VCaP (cell line): ENCODE results near the gene RBMS1.

Experiments
- H3K27ac ChIP-seq: fragments of 450-650 bp; 2 replicates; pipeline ENCODE4 v1.5.1; 2017
- TF ChIP-seq, protein P1 (sequence below): fragments of 450-650 bp; conservative IDR thresholded peaks from 2 replicates; pipeline ENCODE4 v1.5.1; 2017; ENCODE audit warnings: mild to moderate bottlenecking, moderate library complexity

The RBMS1 gene

DNA sequence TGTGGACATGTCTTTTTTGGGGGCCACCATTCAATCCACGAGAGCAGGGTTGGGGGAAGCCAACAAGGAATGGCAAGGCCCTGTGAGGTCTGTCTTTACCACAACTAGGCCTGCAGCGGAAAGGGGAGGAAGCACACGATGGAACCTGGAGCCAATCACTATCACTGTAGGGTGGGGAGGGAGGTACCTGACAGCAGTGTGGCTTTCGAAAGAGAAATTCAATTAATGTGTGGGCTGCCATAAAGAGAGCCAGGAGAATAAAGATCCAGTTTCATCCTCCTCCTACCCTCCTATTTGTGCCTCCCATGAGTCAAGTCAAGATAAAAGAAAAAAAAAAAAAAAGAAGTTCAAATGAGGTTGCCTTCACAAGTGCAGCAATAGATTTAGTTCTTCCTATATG lies 18.9 kb upstream of the RBMS1 start:
- no peak overlapping the region for H3K27ac ChIP-seq
- TF ChIP-seq, protein P1, sequence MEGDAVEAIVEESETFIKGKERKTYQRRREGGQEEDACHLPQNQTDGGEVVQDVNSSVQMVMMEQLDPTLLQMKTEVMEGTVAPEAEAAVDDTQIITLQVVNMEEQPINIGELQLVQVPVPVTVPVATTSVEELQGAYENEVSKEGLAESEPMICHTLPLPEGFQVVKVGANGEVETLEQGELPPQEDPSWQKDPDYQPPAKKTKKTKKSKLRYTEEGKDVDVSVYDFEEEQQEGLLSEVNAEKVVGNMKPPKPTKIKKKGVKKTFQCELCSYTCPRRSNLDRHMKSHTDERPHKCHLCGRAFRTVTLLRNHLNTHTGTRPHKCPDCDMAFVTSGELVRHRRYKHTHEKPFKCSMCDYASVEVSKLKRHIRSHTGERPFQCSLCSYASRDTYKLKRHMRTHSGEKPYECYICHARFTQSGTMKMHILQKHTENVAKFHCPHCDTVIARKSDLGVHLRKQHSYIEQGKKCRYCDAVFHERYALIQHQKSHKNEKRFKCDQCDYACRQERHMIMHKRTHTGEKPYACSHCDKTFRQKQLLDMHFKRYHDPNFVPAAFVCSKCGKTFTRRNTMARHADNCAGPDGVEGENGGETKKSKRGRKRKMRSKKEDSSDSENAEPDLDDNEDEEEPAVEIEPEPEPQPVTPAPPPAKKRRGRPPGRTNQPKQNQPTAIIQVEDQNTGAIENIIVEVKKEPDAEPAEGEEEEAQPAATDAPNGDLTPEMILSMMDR, result no peak

DNA sequence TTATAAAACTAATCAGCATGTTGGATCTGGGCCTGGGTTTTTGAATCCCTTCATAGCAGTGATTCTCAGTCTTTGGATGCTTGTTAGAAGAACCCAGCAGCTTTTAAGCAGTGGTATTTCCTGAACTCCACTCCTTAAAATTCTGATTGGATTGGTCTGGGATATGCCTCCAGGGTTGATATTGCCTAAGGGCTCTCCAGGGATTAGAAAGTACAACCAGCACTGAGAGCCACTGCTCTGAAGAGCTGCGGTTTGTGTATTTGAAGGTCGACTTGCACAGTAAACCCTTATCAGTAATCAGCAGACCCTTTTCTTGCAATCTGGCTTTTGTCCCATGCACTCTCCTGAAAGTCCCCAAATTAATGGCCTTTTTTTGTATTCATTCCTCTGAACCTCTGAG lies 17.0 kb upstream of the RBMS1 start:
- no peak overlapping the region for H3K27ac ChIP-seq
- TF ChIP-seq, protein P1, result no peak

GRCh38 chr2:160509016-160509415 lies 15.4 kb upstream of the RBMS1 start:
- TF ChIP-seq, protein P1, result no peak
- H3K27ac ChIP-seq, result no peak overlapping the region

DNA sequence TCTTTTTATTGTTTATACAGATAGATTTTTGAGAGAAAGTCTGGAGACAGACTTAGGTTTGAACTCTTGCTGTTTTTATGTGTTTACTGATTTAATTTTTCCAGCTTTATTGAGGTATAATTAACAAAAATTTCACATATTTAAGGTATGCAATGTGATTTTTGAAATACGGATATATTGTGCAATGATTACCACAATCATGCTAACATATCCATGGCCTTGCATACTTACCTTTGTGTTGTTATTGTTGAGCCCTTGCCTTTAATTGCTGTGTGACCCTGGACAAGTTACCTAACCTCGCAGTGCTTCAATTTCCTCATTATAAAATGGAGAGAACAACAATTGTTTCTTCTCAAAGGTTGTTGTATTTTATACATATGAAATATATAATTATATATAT lies 13.9 kb upstream of the RBMS1 start:
- no peak overlapping the region for H3K27ac ChIP-seq
- TF ChIP-seq, protein P1, result no peak

DNA sequence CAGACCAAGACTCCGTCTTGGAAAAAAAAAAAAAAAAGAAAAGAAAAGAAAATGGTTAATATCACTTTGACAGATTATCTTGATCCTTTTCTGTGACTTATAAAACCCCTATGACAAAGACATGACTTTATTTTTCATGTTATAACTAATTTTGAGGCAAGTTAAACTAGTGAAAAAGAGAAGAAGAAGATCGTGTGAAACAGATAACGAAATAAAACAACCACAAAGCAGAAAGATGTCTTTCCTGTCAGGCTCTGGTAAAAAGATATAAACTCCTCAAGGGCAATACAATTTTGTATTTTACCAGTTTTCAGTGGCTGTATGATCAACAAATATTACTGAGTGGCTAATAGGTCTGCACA lies 13.4 kb upstream of the RBMS1 start:
- no peak overlapping the region for H3K27ac ChIP-seq
- TF ChIP-seq, protein P1, result no peak

GRCh38 chr2:160506371-160507045 lies 12.9 kb upstream of the RBMS1 start:
- TF ChIP-seq, protein P1, result no peak
- H3K27ac ChIP-seq, result no peak overlapping the region

DNA sequence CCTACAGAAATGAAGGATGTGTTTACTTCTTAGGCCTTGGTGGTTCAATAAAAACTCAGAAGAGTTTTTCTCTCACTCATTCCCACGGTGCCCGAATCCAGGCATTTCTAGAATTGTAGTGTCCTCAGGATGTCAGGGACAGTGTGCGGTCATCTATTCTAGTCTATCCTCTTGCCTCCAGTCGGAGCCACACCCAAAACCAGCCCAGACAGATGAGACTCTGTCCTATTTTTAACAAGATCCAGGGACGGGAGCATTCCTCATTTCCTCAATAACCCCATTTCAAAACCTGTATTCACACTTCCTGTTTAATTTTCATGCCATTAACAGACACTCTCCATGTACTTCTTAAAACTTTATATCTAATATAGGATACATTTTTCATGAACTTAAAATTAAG lies 11.6 kb upstream of the RBMS1 start:
- no peak overlapping the region for H3K27ac ChIP-seq
- TF ChIP-seq, protein P1, result no peak
